ENCODE results near the gene TRIM45.
"Not testable (repeated sequence)": the region's sequence is repeated elsewhere in the genome, so short reads cannot be mapped to it uniquely, and the experiment has no call there.

DNA sequence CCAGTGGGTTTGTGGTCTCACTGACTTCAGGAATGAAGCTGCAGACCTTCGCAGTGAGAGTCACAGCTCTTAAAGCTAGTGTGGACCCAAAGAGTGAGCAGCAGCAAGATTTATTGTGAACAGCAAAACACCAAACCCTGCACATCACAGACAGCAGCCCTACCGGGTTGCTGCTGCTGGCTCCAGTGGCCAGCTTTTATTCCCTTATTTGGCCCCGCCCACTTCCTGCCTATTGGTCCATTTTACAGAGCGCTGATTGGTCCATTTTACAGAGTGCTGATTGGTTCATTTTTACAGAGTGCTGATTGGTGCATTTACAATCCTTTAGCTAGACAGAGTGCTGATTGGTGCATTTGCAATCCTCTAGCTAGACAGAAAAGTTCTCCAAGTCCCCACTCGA lies 29.8 kb upstream of the TRIM45 start:
- not testable (repeated sequence) for TF ChIP-seq ZNF274 (IDR thresholded peaks at IDR 0.05; ENCODE audit: low read depth, low read length); YY1 (IDR thresholded peaks at IDR 0.05; ENCODE audit: insufficient read depth, insufficient read length)
